HG02759 (cell line): Measurements from ENCODE around the gene PPP2R2C.

Experiments used
- ATAC-seq: cut with Tn5 transposase; IDR thresholded peaks from one replicate; pipeline ENCODE4 v1.9.1; 2021; ENCODE audit warnings: mild to moderate bottlenecking, moderate library complexity; ENCODE audit not compliant: unreplicated experiment

The PPP2R2C gene

DNA sequence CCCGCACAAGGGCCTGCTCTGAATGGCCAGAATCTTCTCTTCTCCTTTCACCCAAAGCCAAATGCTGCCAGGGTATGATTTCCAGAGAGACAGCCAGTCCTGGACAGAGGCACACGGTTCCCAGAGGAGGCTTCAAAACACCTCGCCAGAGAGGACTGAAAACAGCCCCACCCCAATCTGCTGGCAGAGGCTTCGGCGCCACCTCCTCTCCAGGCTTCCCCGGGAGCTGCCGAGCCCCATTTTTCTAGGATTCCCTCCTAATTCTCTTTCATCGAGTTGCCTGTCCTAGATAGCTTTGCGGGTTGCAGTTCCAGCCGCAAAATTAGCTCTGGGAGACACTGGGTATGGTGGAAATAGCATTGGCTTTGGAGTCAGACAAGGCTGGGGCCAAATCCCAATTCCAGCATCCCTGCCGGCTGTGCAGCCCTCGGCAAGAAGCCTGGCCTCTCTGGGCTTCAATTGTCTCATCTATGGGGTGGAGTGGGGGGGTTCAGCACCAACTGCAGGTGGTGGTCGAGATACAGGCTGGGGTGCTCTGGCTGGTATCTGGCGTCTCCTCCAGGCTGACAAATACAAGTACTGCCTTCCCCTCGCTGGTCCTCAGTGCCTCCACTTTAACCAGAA, 22.6 kb downstream of the PPP2R2C start:
- ATAC-seq, result no peak

DNA sequence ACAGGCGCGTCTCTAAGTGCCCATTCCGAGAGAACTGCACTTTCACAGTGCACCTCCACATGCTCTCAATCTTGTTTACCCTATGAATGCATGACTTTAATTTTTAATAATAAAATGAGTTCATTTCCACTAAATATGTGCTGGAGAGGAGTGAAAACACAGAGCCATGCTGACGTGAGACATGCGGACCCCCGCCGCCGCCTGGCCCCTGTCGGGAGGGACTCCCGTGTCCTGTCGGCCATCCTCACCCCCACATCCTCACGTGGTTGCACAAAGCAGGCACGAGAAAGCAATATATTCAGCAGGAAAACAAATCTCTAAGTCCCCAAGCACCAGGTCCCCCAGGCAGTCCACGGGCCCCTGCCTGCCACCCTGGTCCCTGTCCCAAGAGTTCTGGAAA, 23.1 kb downstream of the PPP2R2C start:
- ATAC-seq, result no peak

DNA sequence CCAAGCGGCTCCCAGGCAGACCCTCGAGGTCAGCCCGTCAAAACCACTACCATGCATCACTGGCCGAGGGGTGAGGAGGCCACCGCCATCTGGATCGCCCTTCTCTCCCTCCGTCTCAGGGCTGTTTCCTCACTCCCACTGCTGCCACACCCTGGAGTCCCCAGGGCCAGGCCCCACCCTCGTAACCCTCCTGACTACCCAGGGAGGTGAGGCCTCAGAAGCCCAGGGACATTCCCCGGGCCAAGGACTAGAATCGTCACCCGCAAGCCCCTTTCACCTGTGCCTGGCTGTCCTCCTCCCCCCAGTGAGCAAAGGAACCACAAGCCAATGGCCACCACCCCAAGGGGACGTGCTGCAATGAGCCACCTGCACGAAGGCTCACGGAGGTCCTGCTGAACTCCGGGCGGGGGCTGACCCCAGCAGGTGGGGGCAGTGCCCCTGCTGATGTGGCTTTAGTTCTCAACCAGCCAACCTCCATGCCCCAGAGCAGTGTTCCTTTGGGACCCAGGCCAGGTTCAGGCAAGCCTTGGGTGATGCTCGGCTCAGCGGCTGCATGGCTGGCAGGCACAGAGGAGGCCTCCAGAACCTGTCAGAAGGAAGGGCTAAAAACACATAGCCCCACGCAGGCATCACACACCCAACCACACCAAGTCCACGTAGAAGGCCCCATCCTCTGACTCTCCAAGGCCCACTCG, 23.8 kb downstream of the PPP2R2C start:
- no peak for ATAC-seq

DNA sequence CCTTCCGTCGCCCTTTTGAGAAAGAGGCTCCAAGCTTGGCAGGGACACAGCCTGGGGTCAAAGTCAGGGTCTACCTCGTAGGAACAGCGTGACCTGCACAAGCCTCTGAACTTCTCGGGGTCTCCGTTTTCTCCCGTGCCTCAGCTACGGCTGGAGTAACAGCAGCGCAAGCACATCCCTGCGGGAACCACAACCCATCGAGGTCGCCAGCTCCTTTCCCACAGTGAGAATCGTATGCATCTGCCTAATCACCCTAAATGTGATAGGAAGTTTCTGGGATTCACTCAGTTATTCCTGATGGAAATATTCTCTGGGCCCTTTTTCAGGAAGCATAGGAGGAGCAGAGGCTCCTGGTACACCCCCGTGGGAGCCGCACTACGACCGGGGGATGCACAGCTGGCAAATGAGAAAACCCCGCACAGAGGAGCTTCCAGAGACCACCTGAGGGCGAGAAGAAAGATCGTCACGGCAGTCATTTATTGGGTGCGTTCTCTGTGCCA, 24.7 kb downstream of the PPP2R2C start:
- no peak for ATAC-seq

DNA sequence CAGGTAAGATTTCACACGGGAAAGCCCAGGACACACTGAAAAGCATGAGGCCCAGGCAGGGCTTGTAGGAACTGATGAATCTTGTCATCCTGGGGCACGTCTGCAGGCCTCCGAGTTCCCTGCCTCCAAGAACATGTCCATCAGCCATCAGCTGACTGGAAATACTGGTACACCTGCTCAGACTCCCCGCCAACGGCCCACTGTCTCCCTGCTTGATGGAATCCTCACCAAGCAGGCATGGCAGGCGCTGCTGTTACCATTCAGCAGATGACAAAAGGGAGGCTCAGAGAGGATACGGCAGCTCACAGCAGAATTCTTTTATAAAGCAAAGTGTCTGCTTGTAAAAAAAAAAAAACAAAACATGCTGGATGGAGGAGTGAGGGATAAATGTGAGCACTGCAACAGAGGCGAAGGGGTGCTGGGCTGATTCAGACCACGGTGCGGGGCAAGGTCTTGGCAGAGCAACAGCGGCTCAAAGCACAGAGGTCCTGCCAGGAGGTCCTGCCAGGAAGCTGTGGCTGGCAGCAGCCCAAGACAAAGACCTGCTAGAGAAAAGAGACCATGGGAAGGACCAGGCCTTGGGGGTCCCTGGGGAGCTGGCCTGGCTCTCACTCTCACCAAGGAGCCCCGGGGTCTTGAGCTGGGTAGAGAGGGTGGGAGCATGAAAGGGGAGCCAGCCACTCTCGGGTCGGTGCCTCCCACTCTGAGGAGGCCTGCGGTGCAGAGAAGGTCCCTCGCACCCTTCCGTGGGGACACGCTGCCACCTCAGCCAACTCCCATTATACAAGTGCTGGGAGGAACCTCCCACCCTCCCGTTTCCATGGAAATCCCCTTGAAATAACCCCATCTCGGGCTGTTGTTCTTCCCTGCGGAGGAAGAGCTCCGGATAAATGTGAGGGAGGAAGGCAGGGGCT, 25.6 kb downstream of the PPP2R2C start:
- ATAC-seq, result no peak

DNA sequence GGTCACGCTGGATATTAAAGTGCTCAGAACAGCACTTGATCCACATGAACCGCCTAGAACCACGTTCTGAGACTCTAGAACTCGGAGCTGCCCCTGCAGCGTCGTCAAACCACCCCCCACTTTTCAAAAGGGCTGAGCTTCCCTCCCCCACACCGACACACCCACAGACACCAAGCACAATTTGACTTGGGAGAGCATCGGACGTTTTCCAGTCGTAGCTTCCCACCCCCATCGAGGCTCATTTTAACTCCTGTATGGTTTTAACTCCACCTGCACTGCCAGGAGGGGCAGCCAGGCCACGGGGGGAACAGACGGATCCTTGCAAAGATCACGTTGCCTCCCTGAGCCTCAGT, 26.3 kb downstream of the PPP2R2C start:
- no peak for ATAC-seq

DNA sequence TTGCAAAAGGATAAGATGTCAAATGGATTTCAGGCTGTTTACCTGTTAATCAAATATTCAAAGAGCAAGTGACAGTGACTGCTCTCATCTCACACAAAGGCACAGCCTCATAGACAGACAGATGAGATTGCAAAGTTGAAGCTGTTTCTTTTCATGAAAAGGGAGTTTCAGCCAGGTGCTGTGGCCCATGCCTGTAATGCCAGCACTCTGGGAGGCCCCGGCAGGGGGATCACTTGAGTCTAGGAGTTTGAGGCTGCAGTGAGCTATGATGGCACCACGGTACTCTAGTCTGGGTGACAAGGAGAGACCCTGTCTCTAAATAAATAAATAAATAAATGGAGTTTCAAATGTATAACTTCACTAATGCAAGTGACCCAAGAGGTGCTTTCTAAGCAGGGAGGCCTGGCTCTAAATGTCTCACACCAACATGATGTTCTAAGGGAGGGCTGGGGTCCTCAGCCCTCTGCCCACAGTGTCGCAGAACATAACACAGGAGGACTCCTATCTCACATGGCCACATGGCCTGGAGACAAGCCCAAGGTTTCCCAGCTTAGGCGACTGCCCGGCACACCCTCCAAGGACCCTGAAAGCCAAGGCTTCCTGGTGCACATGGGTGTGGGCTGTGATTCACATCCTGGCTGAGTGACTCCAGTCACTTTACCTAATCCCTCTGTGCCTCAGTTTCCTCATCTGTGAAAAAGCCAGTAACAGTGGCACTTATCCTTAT, 26.8 kb downstream of the PPP2R2C start:
- ATAC-seq, result no peak

DNA sequence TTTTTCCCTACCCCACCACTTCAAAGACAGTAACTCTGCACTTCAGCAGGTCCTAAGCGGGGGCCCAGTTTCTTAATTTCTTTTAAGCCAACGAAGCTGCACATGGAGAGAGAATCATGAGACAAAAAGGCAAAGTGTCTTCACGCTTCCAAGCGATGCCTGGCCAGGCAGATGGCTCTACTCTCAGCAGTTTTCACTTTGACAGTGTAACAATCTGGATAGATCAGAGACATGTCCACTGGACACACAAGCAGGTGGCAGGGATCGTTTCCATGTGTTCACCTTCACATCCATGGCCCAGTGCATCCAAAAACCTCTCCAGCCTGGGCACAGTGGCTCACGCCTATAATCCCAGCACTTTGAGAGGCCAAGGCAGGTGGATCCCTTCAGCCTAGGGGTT, 27.8 kb downstream of the PPP2R2C start:
- ATAC-seq, result no peak

DNA sequence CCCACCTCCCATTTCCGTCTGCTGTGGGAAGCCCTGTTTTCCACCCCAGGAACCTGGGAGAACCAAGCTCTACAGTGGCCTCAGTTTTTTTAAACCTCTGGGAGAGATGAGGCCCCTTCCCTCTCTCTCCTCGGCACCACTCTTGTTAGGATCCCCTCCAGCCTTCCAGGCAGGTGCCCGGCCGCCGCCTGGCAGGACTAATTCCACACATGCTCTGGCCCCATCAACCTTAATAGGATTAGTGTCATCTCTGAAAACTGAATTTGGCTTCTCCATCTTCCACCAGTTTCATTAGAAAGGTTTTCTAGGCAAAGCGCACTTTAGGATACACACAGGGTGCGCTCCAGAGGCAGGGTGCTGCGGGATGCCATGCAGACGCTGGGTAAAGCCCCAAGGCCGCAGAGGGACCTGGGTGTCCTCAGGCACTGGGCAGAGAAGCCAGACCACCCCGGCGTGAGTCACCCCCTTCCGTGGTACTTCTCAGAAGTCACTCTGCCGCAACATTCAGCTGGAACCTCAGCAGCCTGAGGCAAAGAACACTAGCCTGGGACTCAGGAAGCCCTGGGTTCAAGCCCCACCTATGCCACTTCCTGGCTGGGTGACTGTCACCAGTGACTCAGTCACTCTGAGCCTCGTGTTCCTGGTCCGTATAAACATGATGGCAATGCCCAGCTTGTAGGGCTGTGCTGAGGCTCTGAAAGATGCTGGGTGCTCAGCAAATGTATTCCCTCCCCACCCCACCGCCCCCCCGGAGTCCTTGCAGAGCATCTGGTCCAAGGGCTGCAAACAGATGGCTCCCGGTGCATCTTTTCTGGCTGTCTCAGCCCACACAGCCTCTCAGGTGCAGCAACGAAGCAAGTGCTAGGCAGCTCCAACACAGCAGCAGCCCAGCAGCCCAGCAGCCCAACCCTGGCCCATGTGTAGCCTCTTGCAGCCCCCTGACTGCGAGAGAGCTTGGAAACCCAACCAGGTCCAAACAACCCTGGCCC, 29.1 kb downstream of the PPP2R2C start:
- ATAC-seq, result no peak

DNA sequence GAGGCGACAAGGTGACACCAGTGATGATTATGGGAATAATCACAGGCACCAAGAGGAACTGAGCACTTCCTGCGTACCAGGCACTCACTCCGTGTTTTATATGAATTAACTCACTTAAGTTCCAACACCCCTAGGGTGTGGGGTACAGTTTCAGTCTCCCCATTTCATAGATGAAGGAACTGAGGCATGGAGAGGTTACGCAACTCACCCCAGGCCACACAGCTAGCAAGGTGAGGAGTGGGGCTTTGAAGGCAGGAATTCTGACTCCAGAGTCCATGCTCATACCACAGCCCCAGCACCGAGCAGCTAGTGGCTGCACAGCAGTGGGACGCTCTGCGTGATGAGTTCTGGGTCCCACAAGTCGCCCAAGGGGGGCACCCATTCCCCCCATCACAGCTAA, 29.9 kb downstream of the PPP2R2C start:
- no peak for ATAC-seq

DNA sequence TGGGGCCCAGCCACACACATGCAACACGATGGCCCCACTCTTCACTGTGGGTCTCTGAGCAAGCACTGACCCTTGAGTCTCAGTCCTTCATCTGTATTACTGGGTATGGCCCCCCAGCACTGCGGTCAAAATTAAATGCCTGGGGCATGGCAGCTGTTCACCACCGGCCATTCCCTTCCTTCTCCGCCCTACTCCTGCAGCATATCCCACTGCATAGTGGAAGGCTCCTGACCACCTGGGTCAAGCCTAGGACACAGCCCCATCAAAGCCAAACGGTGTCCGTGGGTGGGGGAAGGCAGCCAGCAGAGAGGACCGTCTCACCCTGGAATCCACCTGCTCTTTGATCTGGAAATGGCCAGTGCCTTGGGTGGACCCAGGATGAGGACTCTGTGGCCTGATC, 30.7 kb downstream of the PPP2R2C start:
- ATAC-seq, result no peak

DNA sequence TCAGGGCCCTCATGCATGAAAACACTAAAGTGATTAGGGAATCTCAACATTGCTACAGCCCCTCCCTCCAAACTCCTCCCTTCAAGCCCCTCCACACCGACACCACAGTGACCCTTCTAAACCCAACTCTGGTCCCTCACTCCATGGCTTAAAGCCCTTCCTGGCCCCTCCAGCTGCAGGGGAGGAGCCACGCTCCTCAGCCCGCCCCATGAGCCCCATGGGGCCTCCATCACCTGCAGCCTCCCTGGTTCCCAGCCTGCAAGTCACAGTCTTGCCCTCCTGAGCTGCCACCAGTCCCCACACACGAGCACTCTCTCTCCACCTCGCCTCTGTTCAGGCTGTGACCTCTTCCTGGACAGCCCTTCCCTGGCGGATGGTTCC, 31.2 kb downstream of the PPP2R2C start:
- ATAC-seq, result no peak

DNA sequence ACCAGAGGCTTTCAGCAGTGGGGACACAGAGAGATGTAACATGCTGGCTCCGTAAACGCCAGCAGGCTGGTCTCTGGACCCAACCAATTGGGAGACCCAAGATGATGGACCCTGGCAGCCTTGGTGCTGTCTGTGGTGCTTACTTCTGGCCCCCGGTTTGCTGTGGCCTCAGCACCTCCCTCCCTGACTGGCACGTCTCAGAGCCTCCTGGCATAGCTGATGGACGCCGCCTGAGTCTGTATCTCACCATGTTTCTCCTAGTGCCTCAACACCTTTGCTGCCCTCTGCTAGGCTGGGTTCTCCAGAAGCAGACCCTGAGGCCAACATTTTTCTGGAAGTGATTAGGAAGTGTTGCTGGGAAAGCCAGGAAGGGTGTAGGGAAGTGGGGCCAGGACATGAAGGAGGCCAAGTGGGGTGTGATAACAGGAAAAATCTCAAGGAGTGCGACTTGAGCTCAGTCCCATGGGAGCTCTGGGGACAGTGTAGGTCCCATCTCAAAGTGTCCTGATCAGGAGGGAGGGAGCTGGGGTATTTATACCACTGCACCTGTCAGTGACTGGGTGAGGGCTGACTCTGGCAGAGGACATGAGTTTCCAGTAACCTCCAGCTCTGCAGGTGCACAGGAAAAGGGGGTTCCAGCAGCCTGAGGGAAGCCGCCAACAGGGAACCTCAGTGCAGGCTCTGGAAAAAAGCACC, 31.8 kb downstream of the PPP2R2C start:
- no peak for ATAC-seq

DNA sequence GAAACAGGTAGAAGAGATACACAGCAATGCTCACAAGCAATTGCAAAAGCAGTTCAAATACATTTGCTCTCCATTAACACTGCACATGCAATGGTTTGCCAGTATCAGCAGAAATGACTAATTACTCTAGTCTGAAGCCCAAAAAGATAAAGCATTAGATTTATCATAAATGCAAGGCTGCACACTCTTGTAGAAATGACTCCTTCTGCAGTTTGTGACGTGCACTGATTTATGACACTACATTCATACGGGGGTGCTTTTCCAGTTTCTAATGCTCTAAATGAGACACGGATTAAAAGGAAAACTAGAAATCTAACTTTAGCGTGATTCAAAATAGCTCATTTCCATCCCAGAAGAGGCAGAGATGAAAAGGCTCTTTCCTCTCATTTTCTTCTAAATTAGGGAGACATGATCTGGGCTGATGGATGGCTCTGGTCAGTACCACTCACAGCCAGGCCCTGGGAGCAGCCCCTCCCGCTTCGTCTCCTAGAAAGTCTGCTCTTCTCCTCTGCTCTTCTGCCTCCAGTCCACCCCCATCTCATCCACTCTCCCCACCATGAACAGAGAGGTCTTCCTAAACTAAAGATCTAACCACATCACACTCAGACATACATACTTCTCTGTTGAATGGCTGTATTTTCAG, 33.2 kb downstream of the PPP2R2C start:
- ATAC-seq, result no peak

DNA sequence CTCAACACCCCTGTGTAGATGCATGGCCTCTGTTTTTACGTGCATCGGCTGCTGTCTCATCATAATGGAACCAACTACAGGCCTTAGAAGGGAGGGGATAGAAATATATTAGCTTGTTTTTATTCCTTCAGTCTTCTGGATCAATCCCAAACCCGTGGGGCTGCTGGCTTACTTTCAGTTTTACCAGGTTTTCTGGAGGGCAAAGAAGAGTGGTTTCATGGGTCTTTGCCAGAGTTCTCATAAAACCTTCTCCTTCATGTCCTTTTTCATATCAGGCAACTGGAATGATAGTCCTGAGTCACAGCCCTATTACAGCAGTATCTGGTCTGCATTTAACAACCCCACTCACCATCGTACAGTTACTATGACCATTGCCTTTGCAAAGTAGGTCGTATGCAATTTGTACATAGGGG, 34.6 kb downstream of the PPP2R2C start:
- ATAC-seq, result no peak

DNA sequence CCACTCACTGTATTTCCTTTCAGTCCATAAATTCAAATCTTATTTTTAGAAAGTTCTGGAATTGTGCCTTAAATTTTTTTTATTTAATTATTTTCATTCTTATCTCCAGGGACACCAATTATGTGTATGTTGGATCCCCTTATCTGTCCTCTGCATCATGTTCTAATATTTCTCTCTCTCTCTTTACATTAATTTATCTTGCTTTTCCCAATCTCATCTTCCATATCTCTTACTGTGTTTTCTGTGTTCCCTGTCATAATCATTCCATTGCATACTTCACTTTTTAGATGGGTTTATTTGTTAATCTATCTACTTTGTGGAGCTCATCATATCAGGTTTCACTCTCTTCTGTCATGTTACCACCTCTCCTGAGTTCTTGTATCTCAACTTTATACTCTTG, 37.4 kb downstream of the PPP2R2C start:
- ATAC-seq, result no peak

DNA sequence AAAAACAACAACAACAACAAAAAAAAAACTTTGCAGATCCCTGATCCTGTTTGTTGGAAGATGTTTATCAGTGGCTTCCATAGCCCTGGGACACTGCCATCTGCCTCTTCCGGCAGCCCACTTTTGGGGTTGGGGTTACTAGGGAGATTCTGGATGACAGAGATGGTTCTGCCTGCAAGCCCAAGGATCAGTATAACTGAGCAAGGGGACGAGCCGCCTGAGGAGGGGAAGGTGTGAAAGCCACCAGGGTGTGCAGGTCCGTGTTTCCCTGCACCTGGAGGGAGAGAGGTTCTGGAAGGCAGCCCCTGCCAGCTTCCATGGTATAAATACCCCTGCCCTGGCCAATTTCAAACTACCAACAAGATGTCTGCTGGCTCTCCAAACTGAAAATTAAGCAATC, 41.5 kb downstream of the PPP2R2C start:
- no peak for ATAC-seq

DNA sequence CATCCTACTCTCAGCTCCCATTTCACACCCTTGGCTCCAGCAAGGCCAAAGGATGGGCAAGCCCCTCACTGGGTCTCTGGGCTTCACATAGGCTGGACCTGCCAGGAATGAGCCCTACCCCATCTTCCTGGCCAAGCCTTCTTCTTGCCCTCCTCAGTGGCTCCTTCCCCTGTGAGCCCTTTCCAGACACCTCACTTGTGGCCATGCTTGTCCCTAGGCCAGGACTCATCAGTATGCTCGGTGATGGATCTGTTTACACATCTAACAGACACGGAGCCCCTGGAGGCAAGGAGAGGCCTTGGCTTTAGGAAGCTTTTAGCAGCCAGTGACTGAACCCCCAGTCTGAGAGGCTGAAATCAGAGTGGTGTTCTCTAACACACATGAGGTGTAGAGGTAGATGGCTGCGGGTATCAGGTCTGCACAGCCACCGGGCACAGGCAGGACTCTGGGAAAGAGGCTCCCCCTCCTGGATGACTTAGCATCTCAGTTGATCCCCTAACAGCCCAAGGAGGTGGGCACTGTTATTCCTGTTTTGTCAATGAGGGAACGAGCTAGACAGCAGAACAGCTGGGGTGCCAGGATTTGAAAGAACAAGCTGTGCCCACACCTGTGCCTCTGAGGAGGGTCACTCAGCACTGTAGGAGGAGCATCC, 44.8 kb downstream of the PPP2R2C start:
- ATAC-seq, result no peak
